ENCODE measurements around the gene NUMA1. TPM values are rescaled to one million over a fixed set of nuclear protein-coding genes. Genes with fewer than 3 reads are reported as not detected.

NUMA1 gene
- total and polyA plus RNA-seq, 9 of the 15 experiments (the other 6 are each of a cell fraction or from before 2014, with no cell fraction given), result 4.1 to 104 (median 51.2) TPM

GRCh38 chr11:72014761-72015320 lies 65.5 kb downstream of the NUMA1 start:
- intact Hi-C loops (cut with micrococcal nuclease), result no loop called here
- TF ChIP-seq POLR2G (IDR thresholded peaks at IDR 0.05; ENCODE audit: low read depth, low read length), result no peak; the same call in 1 of the 2 replicates
- no peak for TF ChIP-seq OTX1 (CRISPR knock-in tag; IDR thresholded peaks at IDR 0.05)
- TF ChIP-seq RBBP5 (IDR thresholded peaks at IDR 0.05; ENCODE audit: borderline replicate concordance, insufficient read depth, low read length, poor library complexity, severe bottlenecking), result no peak
- no peak for TF ChIP-seq KLF10 (CRISPR knock-in tag; IDR thresholded peaks at IDR 0.05)
- TF ChIP-seq KDM2B (CRISPR knock-in tag; IDR thresholded peaks at IDR 0.05), result no peak
- no peak for TF ChIP-seq FOS (IDR thresholded peaks at IDR 0.05; ENCODE audit: extremely low read depth, insufficient read length)
- TF ChIP-seq, protein P1, sequence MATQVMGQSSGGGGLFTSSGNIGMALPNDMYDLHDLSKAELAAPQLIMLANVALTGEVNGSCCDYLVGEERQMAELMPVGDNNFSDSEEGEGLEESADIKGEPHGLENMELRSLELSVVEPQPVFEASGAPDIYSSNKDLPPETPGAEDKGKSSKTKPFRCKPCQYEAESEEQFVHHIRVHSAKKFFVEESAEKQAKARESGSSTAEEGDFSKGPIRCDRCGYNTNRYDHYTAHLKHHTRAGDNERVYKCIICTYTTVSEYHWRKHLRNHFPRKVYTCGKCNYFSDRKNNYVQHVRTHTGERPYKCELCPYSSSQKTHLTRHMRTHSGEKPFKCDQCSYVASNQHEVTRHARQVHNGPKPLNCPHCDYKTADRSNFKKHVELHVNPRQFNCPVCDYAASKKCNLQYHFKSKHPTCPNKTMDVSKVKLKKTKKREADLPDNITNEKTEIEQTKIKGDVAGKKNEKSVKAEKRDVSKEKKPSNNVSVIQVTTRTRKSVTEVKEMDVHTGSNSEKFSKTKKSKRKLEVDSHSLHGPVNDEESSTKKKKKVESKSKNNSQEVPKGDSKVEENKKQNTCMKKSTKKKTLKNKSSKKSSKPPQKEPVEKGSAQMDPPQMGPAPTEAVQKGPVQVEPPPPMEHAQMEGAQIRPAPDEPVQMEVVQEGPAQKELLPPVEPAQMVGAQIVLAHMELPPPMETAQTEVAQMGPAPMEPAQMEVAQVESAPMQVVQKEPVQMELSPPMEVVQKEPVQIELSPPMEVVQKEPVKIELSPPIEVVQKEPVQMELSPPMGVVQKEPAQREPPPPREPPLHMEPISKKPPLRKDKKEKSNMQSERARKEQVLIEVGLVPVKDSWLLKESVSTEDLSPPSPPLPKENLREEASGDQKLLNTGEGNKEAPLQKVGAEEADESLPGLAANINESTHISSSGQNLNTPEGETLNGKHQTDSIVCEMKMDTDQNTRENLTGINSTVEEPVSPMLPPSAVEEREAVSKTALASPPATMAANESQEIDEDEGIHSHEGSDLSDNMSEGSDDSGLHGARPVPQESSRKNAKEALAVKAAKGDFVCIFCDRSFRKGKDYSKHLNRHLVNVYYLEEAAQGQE (IDR thresholded peaks at IDR 0.05; ENCODE audit: borderline replicate concordance), result no peak
- TF ChIP-seq, protein P1 (CRISPR knock-in tag; IDR thresholded peaks at IDR 0.05; ENCODE audit: low read depth), result no peak
- TF ChIP-seq THAP7 (CRISPR knock-in tag; IDR thresholded peaks at IDR 0.05), result no peak
- no peak for TF ChIP-seq MCM2 (IDR thresholded peaks at IDR 0.05; ENCODE audit: low read depth)
- no peak for TF ChIP-seq ILF3 (IDR thresholded peaks at IDR 0.05; ENCODE audit: borderline replicate concordance)
- TF ChIP-seq ATF7 (IDR thresholded peaks at IDR 0.05), result no peak
- no peak for TF ChIP-seq ZNF408 (CRISPR knock-in tag; IDR thresholded peaks at IDR 0.05; ENCODE audit: low read depth)
- TF ChIP-seq MCM3 (IDR thresholded peaks at IDR 0.05), result no peak
- no peak for TF ChIP-seq BCL6 (CRISPR knock-in tag; IDR thresholded peaks at IDR 0.05)
- TF ChIP-seq PML (IDR thresholded peaks at IDR 0.05; ENCODE audit: low read length), result no peak
- no peak for TF ChIP-seq MEF2A (IDR thresholded peaks at IDR 0.05; ENCODE audit: control insufficient read depth, low read depth, low read length)

More at GRCh38 chr11:72014761-72015320, 65.5 kb downstream of the NUMA1 start:
- no peaks in the 10 kb centered on the region for H3K9me3 ChIP-seq (replicated peaks; ENCODE audit: control insufficient read depth, insufficient read depth, low read depth, low read length)
- H3K27ac ChIP-seq (ENCODE audit: extremely low read depth, low read depth, low read length), result no peak overlapping the region
- H3K4me1 ChIP-seq (replicated peaks in 1 of 2; ENCODE audit: control insufficient read depth in 2 of 2, insufficient read depth in 2 of 2, low read length in 2 of 2), result peaks cover 0 to 7% of the 10 kb centered on the region in 2 experiments; a peak in 1 of 5 replicates
- 96% methylated on average over 16 of the region's 16 CpGs for WGBS (ENCODE audit: insufficient coverage, low coverage, missing lambda C conversion rate)
- FAIRE-seq, result no peak
- H3K9ac ChIP-seq (ENCODE audit: insufficient read depth in 1 of 2, low read depth in 2 of 2, low read length in 2 of 2), result no peak overlapping the region
- in situ Hi-C loops (cut with MboI), result no loop called here
- POLR2A ChIA-PET, result interaction anchor here (0.7 to 2.2 kb wide), 7 partner anchors 11 to 416 kb away, joined by 3 to 10 read pairs (median 3); partner anchors contain the start of gene IL18BP
- CTCF ChIA-PET (ENCODE audit: low intra/inter-chr PET ratio), result interaction anchor here (1.3 kb wide), 1 partner anchor 37 kb away, joined by 6 read pairs; no protein-coding TSS in a partner anchor
- H3K79me2 ChIP-seq (ENCODE audit: control insufficient read depth, insufficient read depth, low read length), result no peaks in the 10 kb centered on the region
- DNase-seq (ENCODE audit: extremely low read depth in 1 of 4, low spot score in 3 of 4), result no peak
- H4K20me1 ChIP-seq (replicated peaks; ENCODE audit: control insufficient read depth, insufficient read depth, low read length), result peaks cover 5% of the 10 kb centered on the region; the same call in 1 of the 2 replicates
- H3K4me3 ChIP-seq, result no peak overlapping the region
- H3K9me1 ChIP-seq (ENCODE audit: control insufficient read depth, insufficient read depth, low read length), result no peaks in the 10 kb centered on the region
- H3K36me3 ChIP-seq (ENCODE audit: control insufficient read depth, insufficient read depth, low read length), result peaks cover 100% of the 10 kb centered on the region
- no peak overlapping the region for H3K4me2 ChIP-seq (ENCODE audit: insufficient read depth, low read length)
- BruUV-seq (replicated peaks), result TSS peak; percentile 65
- no peak for ATAC-seq
- H2AFZ ChIP-seq (ENCODE audit: low read depth, low read length), result no peak overlapping the region
- H3K27me3 ChIP-seq (ENCODE audit: control insufficient read depth in 2 of 2, insufficient read depth in 2 of 2, low read length in 2 of 2), result no peaks in the 10 kb centered on the region

Data from K562 (cell line).